ENCODE data around the gene NFE2.

DNA sequence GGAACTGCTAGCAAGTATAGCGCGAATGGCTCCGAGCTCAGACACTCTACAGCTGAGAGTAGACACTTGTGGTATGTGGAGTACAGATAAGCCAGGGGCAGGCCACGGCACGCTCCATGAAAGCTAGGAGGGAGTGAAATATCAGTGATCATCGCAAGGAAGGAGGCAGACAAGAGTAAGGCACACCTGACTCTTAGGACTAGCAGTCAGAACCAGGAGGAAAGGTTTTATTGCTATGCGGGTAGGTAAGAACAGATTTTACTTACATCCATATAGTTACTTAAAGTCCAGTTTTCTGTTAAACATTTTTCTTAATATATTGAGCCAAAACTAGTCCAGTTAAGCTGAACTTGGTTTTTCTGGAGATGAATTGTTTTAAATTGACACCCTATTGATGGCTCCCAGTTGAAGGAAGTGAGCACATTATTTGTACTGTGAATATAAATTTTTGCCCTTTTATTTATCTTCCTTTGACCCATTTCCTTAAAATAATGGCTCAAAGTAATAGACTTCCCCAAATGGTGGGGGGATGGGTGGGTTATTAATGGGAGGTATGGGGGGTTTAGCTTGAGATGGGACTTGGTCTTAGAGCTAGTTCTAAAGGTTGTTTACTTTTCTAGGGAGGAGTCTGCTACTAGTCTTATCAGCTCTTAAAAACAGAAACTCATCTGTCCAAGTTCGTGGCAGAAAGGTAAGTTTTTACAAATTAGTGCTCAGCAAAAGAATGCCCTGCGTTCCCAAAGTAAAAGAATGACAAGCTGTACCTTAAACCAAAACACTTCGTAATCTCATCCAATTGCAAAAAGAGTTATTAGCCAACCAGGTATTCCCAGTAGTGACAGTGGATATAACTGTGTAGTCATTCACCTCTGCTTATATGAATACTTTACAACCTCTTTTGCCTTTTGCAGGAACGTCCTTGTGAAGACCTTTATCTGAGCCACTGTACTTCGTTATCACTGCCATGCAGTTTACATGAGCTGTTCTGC lies 14.5 kb downstream of the NFE2 start:
- TF ChIP-seq USF1 (IDR thresholded peaks at IDR 0.05) (no peak), TEAD4 (IDR thresholded peaks at IDR 0.05) (no peak), YY1 (IDR thresholded peaks at IDR 0.05; ENCODE audit: low read depth) (no peak), EGR1 (IDR thresholded peaks at IDR 0.05) (no peak), RAD21 (IDR thresholded peaks at IDR 0.05; ENCODE audit: low read depth) (no peak), EP300 (IDR thresholded peaks at IDR 0.05; ENCODE audit: borderline replicate concordance) (no peak), CEBPB (IDR thresholded peaks at IDR 0.05) (no peak), NFIC (IDR thresholded peaks at IDR 0.05) (no peak)
